ENCODE data around the gene CUEDC2.

CUEDC2 gene

GRCh38 chr10:102403115-102403514, 29.3 kb downstream of the CUEDC2 start:
- TF ChIP-seq CTCF (conservative IDR thresholded peaks at IDR 0.05; ENCODE audit: low read depth, low read length), result no peak
- DNase-seq (ENCODE audit: low read depth), result no peak
- no peak overlapping the region for H3K4me3 ChIP-seq (ENCODE audit: low read length)

DNA sequence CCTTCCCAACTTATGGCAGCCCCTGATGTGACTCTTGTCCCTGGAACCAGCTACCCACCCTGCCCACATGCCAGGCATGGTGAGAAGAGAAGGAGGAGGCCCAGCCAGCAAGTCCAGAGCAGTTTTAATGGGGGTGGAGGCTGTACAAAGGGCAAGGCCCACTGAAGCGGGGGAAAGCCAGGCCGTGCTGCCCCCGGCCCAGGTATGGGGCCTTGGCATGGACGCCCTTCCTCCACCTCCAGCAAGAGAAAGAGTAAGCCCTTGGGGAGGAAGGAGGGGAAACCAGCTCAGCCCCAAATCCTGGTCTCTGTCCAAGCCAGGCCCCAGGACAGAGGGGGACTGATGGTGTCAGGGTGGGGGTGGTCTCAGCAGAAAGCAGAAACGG, 29.9 kb downstream of the CUEDC2 start:
- no peak for DNase-seq (ENCODE audit: low read depth)
- TF ChIP-seq CTCF (conservative IDR thresholded peaks at IDR 0.05; ENCODE audit: low read depth, low read length), result no peak
- H3K4me3 ChIP-seq (ENCODE audit: low read length), result no peak overlapping the region

DNA sequence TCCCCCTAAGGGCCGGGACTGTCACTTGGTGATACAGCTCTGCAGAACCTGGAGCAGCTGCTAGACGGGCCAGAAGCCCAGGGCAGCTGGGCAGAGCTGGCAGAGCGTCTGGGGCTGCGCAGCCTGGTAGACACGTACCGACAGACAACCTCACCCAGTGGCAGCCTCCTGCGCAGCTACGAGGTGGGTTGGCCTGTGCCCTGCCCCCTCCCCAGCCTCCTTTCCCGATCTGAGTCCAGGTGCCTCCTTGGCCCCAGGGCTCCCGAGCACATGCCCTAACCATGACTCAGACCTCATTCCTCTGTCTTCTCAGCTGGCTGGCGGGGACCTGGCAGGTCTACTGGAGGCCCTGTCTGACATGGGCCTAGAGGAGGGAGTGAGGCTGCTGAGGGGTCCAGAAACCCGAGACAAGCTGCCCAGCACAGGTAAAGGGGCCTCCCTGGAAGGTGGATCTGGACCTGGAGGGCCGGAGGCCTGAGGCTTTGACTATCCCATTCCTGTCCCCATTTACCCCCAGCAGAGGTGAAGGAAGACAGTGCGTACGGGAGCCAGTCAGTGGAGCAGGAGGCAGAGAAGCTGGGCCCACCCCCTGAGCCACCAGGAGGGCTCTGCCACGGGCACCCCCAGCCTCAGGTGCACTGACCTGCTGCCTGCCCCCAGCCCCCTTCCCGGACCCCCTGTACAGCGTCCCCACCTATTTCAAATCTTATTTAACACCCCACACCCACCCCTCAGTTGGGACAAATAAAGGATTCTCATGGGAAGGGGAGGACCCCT, 30.5 kb downstream of the CUEDC2 start:
- no peak for DNase-seq (ENCODE audit: low read depth)
- no peak overlapping the region for H3K4me3 ChIP-seq (ENCODE audit: low read length)
- TF ChIP-seq CTCF (conservative IDR thresholded peaks at IDR 0.05; ENCODE audit: low read depth, low read length), result no peak

- no peak for TF ChIP-seq CTCF (conservative IDR thresholded peaks at IDR 0.05; ENCODE audit: low read depth, low read length)
- no peak overlapping the region for H3K4me3 ChIP-seq (ENCODE audit: low read length)
- no peak for DNase-seq (ENCODE audit: low read depth)
Observed at GRCh38 chr10:102401342-102401654, 31.1 kb downstream of the CUEDC2 start.

DNA sequence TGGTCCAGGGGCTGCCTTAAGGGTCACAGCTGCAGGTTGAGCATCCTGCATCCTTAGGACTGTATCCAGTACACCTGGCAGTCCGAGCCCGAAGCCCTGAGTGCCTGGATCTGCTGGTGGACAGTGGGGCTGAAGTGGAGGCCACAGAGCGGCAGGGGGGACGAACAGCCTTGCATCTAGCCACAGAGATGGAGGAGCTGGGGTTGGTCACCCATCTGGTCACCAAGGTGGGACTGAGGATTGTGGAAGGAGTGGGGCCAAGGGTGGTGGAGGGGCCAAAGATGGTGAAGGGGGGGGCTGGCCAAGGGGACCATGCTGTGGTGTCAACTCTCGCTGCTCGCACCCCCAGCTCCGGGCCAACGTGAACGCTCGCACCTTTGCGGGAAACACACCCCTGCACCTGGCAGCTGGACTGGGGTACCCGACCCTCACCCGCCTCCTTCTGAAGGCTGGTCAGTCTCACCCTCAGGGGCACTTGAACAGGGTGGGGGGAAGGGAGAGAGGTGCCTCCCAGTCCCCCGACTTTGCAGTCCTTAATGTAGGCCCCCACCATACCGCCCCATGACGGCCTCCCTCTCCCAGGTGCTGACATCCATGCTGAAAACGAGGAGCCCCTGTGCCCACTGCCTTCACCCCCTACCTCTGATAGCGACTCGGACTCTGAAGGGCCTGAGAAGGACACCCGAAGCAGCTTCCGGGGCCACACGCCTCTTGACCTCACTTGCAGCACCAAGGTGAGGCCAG, 31.6 kb downstream of the CUEDC2 start:
- no peak for TF ChIP-seq CTCF (conservative IDR thresholded peaks at IDR 0.05; ENCODE audit: low read depth, low read length)
- no peak for DNase-seq (ENCODE audit: low read depth)

DNA sequence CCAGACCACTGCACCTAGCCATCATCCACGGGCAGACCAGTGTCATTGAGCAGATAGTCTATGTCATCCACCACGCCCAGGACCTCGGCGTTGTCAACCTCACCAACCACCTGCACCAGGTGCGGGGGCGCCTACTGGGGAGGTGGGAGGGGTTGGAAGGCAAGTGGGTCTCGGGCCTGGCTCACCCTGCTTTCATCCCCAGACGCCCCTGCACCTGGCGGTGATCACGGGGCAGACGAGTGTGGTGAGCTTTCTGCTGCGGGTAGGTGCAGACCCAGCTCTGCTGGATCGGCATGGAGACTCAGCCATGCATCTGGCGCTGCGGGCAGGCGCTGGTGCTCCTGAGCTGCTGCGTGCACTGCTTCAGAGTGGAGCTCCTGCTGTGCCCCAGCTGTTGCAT, 32.3 kb downstream of the CUEDC2 start:
- DNase-seq (ENCODE audit: low read depth), result no peak
- TF ChIP-seq CTCF (conservative IDR thresholded peaks at IDR 0.05; ENCODE audit: low read depth, low read length), result no peak
- no peak overlapping the region for H3K4me3 ChIP-seq (ENCODE audit: low read length)

More for the DNA sequence above, 31.6 kb downstream of the CUEDC2 start:
- H3K4me3 ChIP-seq (ENCODE audit: low read length), result no peak overlapping the region

Data from retinal pigment epithelial cell (primary cell).